ENCODE data around the gene AGAP2.

- no peak for TF ChIP-seq CTCF (conservative IDR thresholded peaks at IDR 0.05; ENCODE audit: low read depth, low read length)
- TF ChIP-seq EZH2phosphoT487 (IDR thresholded peaks at IDR 0.05; ENCODE audit: borderline replicate concordance, low read length): no peak
- TF ChIP-seq EZH2 (IDR thresholded peaks at IDR 0.05; ENCODE audit: low read length, unreplicated experiment): no peak
Measured at GRCh38 chr12:57764662-57765002, 26.1 kb upstream of the AGAP2 start.

Measured in PC-3 (cell line).